NOMO-1 treated with dmso at 0.1 percent for 144 hours (cell line): ENCODE data around the gene STX8.
"Not testable (repeated sequence)": the region's sequence is repeated elsewhere in the genome, so short reads cannot be mapped to it uniquely, and the experiment has no call there.

Source experiments
- DNase-seq: peaks from one replicate; lab custom pipeline; 2025; ENCODE audit not compliant: unreplicated experiment; lab: John Stamatoyannopoulos, UW

Gene STX8

GRCh38 chr17:9406046-9406606, 169.5 kb downstream of the STX8 start:
- no peak for DNase-seq

- no peak for DNase-seq
Observed at GRCh38 chr17:9403257-9403656, 172.4 kb downstream of the STX8 start.

GRCh38 chr17:9402590-9403199, 172.9 kb downstream of the STX8 start:
- no peak for DNase-seq

GRCh38 chr17:9401434-9401833, 174.2 kb downstream of the STX8 start:
- no peak for DNase-seq

GRCh38 chr17:9389111-9389527, 186.5 kb downstream of the STX8 start:
- DNase-seq: no peak

GRCh38 chr17:9386401-9386800, 189.2 kb downstream of the STX8 start:
- DNase-seq: no peak

- no peak for DNase-seq
Observed at GRCh38 chr17:9383826-9384225, 191.8 kb downstream of the STX8 start.

GRCh38 chr17:9382626-9383025, 193.0 kb downstream of the STX8 start:
- no peak for DNase-seq

- no peak for DNase-seq
Observed at GRCh38 chr17:9381068-9381467, 194.6 kb downstream of the STX8 start.

- no peak for DNase-seq
Observed at GRCh38 chr17:9380361-9380760, 195.3 kb downstream of the STX8 start.

GRCh38 chr17:9376177-9376576, 199.4 kb downstream of the STX8 start:
- DNase-seq: not testable (repeated sequence)

- no peak for DNase-seq
Observed at GRCh38 chr17:9371019-9371418, 204.6 kb downstream of the STX8 start.

- no peak for DNase-seq
Observed at GRCh38 chr17:9370467-9370866, 205.2 kb downstream of the STX8 start.

GRCh38 chr17:9368631-9369030, 207.0 kb downstream of the STX8 start:
- no peak for DNase-seq

GRCh38 chr17:9367156-9367555, 208.5 kb downstream of the STX8 start:
- no peak for DNase-seq

GRCh38 chr17:9364837-9365430, 210.7 kb downstream of the STX8 start:
- no peak for DNase-seq

GRCh38 chr17:9363440-9364350, 211.9 kb downstream of the STX8 start:
- DNase-seq: no peak

GRCh38 chr17:9361188-9361955, 214.2 kb downstream of the STX8 start:
- no peak for DNase-seq

GRCh38 chr17:9360677-9361081, 214.9 kb downstream of the STX8 start:
- no peak for DNase-seq

- DNase-seq: peak; percentile 67
Observed at GRCh38 chr17:9356488-9356911, 219.1 kb downstream of the STX8 start.

GRCh38 chr17:9355846-9356245, 219.8 kb downstream of the STX8 start:
- peak; percentile 4 for DNase-seq
